Rectal smooth muscle tissue (tissue), 1 donor: Measurements from ENCODE around the gene EFNA3.
A peak's percentile ranks its signal among the peaks of the same experiment; 100 is the strongest.

Experiments used
- H3K27ac ChIP-seq: one replicate; pipeline ENCODE4 v1.7.0; 2013; ENCODE audit warnings: low read depth, low read length, inconsistent platforms
- H3K27me3 ChIP-seq: one replicate; pipeline ENCODE4 v1.7.0; 2013; ENCODE audit warnings: low read length; ENCODE audit not compliant: control insufficient read depth, insufficient read depth
- H3K36me3 ChIP-seq: one replicate; pipeline ENCODE4 v1.7.0; 2013; ENCODE audit warnings: low read length; ENCODE audit not compliant: control insufficient read depth, insufficient read depth
- H3K4me1 ChIP-seq: one replicate; pipeline ENCODE4 v1.7.0; 2013; ENCODE audit warnings: low read length; ENCODE audit not compliant: control insufficient read depth, insufficient read depth
- H3K4me3 ChIP-seq: one replicate; pipeline ENCODE4 v1.7.0; 2013; ENCODE audit warnings: low read length
- H3K9ac ChIP-seq: one replicate; pipeline ENCODE4 v1.7.0; 2013; ENCODE audit warnings: low read length

EFNA3 gene

DNA sequence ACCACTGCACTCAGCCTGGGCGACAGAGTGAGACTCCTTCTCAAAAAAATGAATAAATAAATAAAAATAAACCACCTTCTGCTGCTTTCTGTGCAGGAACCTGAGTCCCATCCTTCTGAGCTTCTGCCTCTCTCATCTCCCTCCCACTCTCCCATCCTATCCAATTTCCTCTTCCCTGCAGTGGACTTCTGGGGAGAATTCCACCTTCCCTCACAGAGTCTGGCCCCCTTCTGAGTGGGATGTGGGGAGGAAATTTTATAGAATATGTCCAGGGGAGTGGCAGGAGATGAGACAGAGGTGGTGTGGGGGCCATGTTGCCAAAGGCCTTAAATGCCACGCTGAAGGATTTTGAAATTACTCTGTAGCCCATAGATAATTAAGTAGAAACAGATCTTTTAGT, 43.7 kb downstream of the EFNA3 start:
- Histone ChIP-seq H3K27ac (no peak overlapping the region), H3K9ac (no peak overlapping the region), H3K4me1 (peaks cover 3% of the 10 kb centered on the region), H3K4me3 (no peak overlapping the region), H3K27me3 (no peaks in the 10 kb centered on the region), H3K36me3 (no peaks in the 10 kb centered on the region)

DNA sequence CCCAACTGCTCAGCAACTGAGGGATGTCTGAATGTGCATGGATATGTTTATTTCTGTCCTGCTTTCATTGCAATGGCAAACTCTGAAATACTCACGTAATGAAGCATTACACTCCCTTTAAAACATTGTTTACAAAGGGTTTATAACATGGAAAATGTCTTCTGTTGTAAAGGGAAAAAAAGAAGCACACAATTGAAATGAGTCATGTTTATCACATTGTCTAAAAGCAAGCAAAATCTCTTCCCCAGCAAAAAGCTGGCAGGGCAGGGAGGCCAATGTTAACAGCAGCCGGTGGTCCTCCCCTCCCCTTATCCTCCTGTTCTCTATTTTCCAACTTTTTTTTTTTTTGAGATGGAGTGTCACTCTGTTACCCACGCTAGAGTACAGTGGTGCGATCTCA, 45.2 kb downstream of the EFNA3 start:
- peaks cover 3% of the 10 kb centered on the region for H3K27me3 ChIP-seq
- no peak overlapping the region for H3K4me3 ChIP-seq
- no peaks in the 10 kb centered on the region for H3K36me3 ChIP-seq
- no peak overlapping the region for H3K9ac ChIP-seq
- no peak overlapping the region for H3K27ac ChIP-seq
- peaks cover 10% of the 10 kb centered on the region for H3K4me1 ChIP-seq

DNA sequence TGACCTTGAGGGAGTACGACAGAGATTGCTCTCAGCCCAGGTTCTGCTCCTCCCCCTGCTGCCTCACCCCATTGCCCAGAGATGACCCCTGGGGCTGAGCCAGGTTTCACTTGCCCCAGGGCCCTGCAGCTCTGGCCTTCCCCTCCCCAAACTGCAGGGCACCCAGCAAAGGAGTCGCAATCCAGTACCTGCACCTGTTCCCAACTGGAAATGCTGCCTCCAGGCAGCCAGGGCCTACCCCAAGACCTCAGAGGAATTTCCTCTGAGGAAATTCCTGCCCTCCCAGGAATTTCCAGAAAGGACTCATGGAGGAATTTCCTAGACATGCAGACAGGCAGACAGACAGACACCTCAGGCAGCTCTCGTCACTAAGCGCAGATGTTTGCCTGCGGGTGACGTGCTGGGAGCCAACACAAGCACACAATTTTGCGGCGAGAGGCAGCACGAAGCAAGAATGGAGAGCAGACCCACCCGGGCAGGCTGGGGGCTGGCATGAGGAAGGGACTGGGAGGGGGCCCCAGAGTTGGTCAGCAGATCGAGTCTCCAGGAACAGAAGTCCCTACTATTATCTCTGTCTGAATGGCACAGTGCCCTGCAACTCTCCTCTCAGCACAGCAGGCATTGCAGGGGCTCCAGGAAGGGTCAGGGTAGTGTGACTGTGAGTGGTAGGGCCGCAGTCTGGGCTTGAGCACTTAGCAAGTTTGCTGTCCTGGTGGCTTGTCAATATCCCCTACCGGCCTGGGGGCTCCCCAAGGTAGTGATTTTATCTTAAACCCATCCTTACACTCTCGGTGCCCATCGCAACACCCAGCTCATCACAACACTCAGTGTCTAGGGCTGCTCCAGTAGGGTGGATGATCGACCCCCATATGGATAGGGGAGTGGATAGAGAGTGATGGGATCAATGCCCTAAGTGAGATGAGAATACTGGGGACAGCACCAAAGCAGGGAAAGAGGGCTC, 46.1 kb downstream of the EFNA3 start:
- Histone ChIP-seq H3K4me1 (peaks cover 15% of the 10 kb centered on the region), H3K4me3 (no peak overlapping the region), H3K9ac (no peak overlapping the region), H3K27ac (no peak overlapping the region), H3K27me3 (peaks cover 6% of the 10 kb centered on the region), H3K36me3 (no peaks in the 10 kb centered on the region)

DNA sequence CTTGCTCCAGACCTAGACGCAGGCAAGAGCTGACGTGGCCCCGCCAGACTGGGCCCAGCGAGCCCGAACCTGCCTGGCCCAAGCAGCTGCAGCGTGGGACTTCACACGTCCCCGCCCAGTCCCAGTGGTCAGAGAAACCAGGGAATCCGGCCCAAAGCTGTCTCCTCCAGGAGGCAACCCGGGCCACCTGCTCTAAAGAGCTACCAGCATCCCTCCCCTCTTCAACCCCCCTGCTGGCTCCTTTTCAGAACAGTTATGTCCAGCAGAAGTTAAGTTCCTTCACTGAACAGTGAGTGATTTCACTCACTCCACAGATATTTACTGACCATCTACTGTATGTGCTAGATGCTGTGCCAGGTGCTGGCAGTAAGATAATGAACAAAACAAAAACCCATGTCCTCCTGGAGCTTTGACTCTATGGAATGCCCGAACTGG, 46.9 kb downstream of the EFNA3 start:
- no peak overlapping the region for H3K9ac ChIP-seq

DNA sequence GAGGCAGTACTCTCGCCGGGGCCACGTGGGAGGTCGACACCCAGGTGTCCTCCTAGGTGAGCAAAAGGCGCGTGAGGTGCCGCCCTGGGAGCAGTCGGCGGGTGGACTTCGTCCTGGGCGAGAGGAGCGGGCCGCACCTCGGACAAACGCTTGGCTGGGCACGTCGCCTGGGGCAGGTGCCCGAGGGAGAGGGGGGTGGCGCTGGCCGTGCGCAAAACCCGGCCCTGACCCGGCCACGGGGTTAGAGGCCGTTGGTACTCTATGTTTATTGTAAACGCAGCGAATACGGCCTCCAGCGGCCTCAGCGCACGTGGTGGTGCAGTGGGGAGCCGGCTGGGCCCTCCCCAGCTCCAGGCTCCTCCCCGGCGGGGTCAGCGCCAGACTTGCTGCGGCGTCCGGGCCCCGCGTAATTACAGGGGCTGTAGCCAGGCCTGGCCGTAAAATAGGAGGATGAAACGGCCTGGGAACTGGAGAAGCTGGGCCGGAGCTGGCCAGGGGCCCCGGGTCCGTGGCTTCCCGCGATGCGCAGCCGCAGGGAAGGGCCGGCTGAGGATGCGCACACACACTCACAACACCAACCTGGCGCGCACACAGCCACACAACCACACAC, 47.4 kb downstream of the EFNA3 start:
- Histone ChIP-seq H3K4me3 (peak overlapping the region; percentile 70), H3K27me3 (peaks cover 6% of the 10 kb centered on the region), H3K4me1 (peaks cover 19% of the 10 kb centered on the region), H3K36me3 (no peaks in the 10 kb centered on the region), H3K27ac (peak overlapping the region; percentile 76), H3K9ac (peak overlapping the region; percentile 63)

More for the DNA sequence above, 46.9 kb downstream of the EFNA3 start:
- Histone ChIP-seq H3K36me3 (no peaks in the 10 kb centered on the region), H3K27ac (peak overlapping the region; percentile 76), H3K27me3 (peaks cover 6% of the 10 kb centered on the region), H3K4me3 (no peak overlapping the region), H3K4me1 (peaks cover 19% of the 10 kb centered on the region)

DNA sequence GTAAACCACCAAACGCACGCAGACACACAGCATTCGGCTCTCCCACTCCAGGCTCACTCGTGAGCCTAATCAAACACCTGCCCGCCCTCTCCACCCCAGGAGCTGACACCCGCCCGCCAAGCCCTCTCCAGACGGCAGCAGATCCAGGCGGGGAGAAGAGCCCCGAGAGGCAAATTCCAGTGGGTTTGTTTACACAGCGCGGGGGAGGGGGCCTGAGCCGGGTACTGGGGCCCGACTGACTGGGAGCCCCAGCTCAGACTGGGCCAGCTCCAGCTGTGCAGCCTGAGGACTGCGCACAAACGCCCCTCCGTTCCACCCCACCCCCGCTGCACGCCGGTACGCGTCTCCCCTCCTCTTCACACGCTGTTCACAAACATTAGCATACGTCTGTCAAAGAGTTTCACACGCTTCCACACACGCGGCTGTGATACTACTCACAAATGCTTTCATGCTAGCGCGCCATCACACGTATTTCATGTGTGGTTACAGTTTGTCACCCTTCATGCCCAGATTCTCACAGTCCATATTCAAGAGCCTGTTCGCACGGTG, 48.0 kb downstream of the EFNA3 start:
- H3K4me3 ChIP-seq, result peak overlapping the region; percentile 70
- peaks cover 5% of the 10 kb centered on the region for H3K36me3 ChIP-seq
- peaks cover 6% of the 10 kb centered on the region for H3K27me3 ChIP-seq
- H3K4me1 ChIP-seq, result peaks cover 19% of the 10 kb centered on the region
- peak overlapping the region; percentile 76 for H3K27ac ChIP-seq
- peak overlapping the region; percentile 63 for H3K9ac ChIP-seq

DNA sequence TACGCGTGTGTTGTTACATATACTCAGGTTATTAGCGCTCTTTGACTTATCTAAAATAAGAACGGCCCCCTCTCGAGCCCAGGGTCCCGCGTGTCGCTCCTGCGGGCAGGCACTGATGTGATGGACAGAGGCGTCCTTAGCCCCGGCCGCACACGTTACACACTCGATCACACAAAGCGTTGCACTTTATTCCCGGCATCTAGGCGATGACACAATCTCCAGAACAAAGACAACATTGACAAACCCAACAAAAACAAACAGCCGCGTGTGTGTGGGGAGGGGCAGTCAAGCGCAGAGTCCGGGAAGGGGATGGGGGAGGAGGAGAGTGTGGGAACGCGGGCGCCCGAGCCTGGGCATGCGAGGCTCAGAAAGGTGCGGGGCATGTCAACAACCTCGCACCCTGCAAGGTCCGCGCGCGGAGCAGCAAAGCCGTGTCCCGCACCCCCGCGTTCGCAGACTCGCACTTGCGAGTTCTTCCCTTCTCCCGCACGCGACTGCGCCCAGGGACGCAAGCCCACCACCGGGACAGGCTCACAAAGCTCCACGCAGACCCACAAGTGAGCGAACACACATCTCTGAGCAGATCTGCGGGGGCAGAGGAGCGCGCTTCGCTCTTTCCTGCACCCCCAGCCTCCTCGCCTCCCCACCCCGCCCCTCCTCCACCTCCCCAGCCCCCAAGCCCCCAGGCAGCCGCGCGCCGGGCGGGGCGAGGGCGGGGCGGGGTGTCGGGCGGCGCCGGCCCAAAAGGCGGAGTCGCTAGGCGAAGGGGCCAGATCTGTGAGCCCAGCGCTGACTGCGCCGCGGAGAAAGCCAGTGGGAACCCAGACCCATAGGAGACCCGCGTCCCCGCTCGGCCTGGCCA, 48.7 kb downstream of the EFNA3 start, which contains the start of gene EFNA1:
TSS of gene EFNA1 (plus strand) at position 772 of the 862 bp plus-strand sequence. CDS start 102 bp downstream, outside the sequence.
- Histone ChIP-seq H3K27ac (peak within 1 kb of the TSS; percentile 76), H3K4me3 (peak within 1 kb of the TSS; percentile 70), H3K9ac (peak within 1 kb of the TSS; percentile 82), H3K36me3 (peaks cover 9% of the 10 kb centered on the region), H3K27me3 (peaks cover 6% of the 10 kb centered on the region), H3K4me1 (peaks cover 19% of the 10 kb centered on the region)

DNA sequence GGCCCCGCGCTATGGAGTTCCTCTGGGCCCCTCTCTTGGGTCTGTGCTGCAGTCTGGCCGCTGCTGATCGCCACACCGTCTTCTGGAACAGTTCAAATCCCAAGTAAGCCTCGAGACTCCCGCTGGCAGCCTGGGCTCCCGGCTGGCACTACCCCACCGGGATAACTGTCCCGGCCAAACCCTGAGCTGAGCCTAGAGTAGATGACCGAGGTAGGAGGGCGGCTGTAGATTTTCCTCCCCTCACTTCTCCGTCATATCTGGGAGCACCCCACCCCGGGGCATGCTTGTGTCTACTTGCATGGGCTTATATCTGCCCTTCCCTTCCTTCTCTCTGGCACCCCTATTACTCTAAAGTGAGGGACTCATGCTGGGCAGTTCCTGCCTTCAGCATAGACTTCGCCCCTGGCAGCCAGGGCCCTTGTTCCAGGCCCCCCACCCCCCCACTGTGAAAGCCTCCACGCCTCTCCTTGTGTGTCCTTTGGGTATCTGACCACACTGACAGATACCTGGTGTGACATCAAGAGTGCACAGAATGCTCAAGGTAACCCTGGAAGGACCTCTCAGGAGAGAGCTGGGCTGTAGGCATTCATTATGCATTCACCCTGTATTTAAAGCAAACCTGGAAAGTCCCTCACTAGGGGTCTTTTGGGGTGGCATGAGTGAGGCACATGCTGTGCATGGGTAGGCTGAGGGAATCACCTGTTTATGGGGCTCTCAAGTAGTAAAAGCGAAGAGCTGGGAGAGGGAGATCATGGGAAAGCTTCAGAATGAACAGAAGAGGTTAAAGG, 49.5 kb downstream of the EFNA3 start:
- Histone ChIP-seq H3K27me3 (peaks cover 6% of the 10 kb centered on the region), H3K27ac (peak overlapping the region; percentile 70), H3K36me3 (peaks cover 10% of the 10 kb centered on the region), H3K4me3 (peak overlapping the region; percentile 70), H3K9ac (peak overlapping the region; percentile 82), H3K4me1 (peaks cover 19% of the 10 kb centered on the region)

DNA sequence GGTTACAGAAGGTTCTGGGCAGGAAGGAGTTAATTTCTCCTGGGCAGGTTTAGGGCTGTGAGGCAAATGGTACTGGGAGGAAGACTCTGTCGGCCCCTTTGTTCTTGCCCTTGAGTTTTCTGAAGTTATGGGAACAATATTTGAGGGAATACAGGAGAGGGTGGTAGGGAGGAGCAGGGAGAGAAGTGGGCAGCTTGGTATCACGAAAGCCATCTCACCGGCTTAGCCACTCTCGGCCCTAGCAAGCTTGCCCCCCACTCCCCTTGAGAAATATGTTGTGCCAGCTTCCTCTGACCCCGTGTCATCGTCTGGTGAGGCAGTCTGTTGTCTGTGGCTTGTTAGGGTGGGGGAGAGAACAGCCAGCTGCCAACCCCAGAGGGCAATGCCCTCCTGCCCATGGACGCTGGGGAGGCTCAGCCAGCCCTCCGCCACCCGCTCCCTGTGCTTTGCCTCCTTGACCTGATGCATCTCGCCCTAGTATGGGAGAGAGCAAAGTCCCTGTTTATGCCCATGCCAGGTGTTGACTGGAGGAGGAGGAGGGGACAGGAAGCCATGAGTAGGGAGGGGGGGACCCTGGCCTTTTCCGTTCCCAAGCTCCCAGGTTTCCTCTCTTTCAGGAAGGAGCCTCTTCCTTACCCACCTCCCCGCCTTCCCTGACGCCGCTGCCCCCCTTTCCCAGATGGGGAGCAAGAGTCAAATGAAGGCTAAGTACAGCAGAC, 50.3 kb downstream of the EFNA3 start:
- Histone ChIP-seq H3K9ac (peak overlapping the region; percentile 82), H3K27me3 (peaks cover 6% of the 10 kb centered on the region), H3K4me3 (peak overlapping the region; percentile 70)

DNA sequence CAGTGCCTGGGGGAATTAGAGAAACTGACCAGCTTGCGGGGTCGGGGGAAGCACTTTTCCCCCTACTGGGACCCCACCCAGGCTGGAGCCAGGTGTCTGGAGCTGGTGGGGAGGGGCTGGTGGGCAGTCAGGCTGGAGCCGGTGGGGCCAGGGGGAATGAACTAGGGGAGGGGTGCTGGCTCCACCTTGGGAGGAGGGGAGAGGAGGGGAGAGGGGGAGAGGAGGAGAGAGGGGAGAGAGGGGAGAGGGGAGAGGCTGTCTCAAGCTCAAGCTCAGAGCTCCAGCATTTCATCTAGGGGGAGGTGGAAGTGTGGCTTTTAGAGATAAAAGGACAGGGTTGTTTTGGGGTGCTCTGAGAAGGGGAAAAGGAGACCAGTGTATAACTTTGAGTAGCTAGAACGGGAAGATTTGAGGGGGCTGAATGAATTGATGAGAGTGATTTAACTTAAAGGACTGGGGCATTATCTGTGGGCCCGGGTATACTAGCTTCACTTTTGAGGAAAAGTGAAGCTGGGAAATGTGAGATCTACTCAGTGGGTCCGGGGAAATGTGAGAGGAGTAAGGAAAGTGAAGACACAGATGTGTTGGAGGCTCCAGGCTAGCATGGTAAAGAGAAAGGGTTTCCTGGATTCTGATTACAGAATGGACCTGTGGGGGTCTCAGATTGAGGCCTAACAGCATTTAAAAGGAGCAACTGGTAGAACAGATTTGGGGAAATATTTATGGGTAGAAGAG, 51.8 kb downstream of the EFNA3 start:
- peaks cover 22% of the 10 kb centered on the region for H3K4me1 ChIP-seq
- H3K9ac ChIP-seq, result peak overlapping the region; percentile 10
- peak overlapping the region; percentile 70 for H3K4me3 ChIP-seq
- peaks cover 20% of the 10 kb centered on the region for H3K36me3 ChIP-seq
- H3K27ac ChIP-seq, result peak overlapping the region; percentile 70
- peaks cover 6% of the 10 kb centered on the region for H3K27me3 ChIP-seq

More for the DNA sequence above, 50.3 kb downstream of the EFNA3 start:
- Histone ChIP-seq H3K36me3 (peaks cover 17% of the 10 kb centered on the region), H3K4me1 (peaks cover 19% of the 10 kb centered on the region), H3K27ac (peak overlapping the region; percentile 70)
